Hematopoietic multipotent progenitor cell treated with erythropoietin and hydrocortisone succinate and interleukin-3 and kit ligand, for 6 days (in vitro differentiated cells): ENCODE measurements around the gene CKMT2.

Source experiments
- DNase-seq: peaks from one replicate; pipeline ENCODE4 v3.0.0-alpha.2; 2015

Gene CKMT2

GRCh38 chr5:81233080-81233634, at the start of gene CKMT2:
Gene CKMT2 (plus strand): TSS chr5:81233322. CDS start chr5:81251133, 17,811 bp downstream.
- DNase-seq: peak; percentile 23

GRCh38 chr5:81183811-81184748, 49.0 kb upstream of the CKMT2 start:
- no peak for DNase-seq

DNA sequence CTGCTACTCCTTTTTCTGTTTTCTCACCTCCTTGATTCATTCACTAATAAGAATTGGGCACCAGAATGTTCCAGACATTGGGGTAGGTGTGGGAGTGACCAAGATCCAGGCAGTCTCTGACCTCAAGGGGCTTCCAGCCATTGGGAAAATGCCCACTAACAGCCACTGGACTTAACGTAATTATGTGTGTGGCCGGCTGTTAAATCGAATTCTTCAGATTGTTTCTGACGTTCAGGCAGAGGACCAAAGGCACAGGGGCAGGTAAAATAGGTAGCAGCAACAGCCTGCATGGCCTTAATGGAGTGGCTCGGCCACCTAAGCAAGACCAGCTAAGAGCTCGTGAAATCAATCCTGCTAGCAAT, 48.4 kb upstream of the CKMT2 start:
- no peak for DNase-seq

DNA sequence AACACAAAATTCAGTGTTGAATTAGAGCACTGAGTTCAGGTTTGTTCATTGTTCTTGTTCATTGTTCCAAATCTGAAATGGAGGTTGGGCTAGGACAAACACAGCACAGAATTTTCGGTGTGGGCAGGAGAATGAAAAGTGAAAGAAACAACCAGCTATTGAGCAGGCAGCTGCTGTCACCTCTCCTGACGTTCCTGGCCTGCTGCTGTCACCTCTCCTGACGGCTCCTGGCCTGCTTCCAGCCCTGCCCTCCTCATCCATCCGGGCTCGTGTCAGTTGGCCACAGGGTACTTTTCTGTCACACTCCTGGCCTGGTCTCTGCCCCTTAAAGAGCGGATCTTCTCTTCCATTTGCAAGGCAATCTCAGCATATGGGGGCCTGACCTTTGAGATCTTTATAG, 45.2 kb upstream of the CKMT2 start:
- no peak for DNase-seq

- DNase-seq: no peak
These were observed 44.2 kb upstream of the CKMT2 start for GRCh38 chr5:81188962-81189361.

GRCh38 chr5:81189875-81190498, 43.1 kb upstream of the CKMT2 start:
- DNase-seq: no peak

GRCh38 chr5:81191726-81192372, 41.3 kb upstream of the CKMT2 start:
- no peak for DNase-seq

GRCh38 chr5:81192373-81192750, 40.8 kb upstream of the CKMT2 start:
- no peak for DNase-seq

- DNase-seq: peak; percentile 89
These were observed 38.3 kb upstream of the CKMT2 start for GRCh38 chr5:81194633-81195334.

DNA sequence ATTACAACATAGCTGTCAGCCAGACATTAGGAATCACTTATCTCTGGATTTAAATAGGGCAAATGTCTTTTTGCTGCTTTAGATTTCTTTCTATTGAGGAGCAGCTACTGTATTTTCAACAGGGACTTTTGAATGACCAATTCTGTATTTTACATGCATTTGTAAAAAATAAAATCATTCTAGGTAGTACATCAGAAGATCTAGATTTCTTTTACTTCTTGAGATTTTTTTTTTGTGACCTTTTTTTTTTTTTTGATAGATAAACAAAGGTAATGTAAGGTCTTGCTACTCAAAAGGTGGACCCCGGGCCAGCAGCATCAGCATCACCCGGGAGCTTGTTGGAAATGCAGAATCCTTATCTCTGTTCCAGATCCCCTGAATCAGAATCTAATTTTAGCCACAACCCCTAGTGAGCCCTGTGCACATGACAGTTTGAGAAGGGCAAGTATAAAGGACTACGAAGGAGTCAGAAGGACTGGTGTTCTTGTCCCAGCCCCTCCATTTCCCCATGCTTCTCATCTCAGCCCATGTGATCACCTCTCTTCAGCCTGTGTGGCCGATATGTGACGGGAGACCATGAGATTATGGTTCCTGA, 37.7 kb upstream of the CKMT2 start:
- DNase-seq: no peak

GRCh38 chr5:81202655-81203054, 30.5 kb upstream of the CKMT2 start:
- no peak for DNase-seq

GRCh38 chr5:81203729-81204128, 29.4 kb upstream of the CKMT2 start:
- no peak for DNase-seq

- DNase-seq: no peak
These were observed 28.9 kb upstream of the CKMT2 start for GRCh38 chr5:81204205-81204604.

- DNase-seq: no peak
These were observed 28.1 kb upstream of the CKMT2 start for GRCh38 chr5:81205058-81205457.

DNA sequence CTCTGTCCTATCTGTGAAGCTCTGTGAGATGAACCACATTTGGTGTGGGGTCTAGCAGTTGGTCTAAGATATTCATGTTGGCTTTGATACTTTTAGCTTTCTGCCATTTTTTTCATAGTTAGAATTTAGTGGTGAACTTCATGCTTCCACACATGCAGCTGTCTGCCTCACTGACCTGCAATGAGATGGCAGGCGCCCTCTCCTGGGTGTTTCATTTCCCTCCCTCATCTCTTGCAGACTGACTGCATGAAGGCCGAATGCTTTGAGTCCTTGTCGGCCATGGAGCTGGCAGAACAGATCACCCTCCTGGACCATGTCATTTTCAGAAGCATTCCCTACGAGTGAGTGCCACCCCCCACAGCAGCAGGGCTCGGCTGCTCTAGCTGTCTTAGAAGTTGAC, 26.1 kb upstream of the CKMT2 start:
- DNase-seq: peak; percentile 13

DNA sequence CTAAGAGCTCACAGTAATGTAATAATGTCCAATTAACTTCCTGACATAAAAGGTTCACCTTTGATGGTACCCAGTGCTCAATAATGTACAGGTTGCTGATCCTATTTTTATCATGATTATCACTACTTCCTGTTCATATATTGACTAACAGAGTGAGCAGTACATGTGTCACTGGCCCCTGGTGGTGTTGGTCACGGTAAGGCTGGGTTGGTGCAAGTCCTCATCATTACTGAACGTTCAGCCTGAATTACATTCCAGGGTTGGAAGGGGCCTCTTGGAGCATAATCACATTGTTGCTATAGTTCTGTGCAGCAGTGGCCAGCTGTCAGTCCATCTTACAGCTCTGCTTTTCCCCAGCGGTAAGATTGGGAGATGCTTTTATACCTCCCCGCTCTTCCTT, 24.2 kb upstream of the CKMT2 start:
- no peak for DNase-seq

- DNase-seq: no peak
These were observed 23.7 kb upstream of the CKMT2 start for GRCh38 chr5:81209386-81209785.

DNA sequence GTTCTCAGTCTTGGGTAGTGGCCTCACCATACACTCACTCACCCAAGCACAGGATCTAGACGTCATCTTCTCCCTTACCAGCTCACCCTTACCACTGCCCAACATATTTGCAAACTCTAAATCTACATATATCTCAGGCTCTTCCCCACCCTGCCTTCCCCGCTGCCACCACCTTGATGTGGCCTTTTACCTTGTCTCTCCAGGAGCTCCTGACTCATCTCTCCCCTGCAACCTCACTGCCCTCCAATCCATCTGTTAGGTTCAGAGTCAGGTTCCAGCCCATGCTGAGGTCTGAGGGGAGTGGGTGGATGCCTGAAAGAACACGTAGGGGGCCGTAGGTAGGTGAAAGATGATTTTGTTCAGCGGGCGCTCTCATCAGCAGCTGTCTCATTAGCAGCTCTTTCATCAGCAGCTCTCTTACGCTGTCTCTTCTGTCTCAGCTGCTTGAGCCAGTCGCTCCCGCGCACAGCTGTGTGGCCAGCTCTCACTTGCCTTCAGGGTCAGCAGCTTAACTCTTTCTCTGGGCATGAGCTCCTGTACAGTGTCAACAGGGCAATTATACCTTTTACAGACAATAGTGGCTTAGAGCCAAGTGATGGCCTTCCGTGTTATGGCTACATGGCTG, 23.1 kb upstream of the CKMT2 start:
- no peak for DNase-seq

DNA sequence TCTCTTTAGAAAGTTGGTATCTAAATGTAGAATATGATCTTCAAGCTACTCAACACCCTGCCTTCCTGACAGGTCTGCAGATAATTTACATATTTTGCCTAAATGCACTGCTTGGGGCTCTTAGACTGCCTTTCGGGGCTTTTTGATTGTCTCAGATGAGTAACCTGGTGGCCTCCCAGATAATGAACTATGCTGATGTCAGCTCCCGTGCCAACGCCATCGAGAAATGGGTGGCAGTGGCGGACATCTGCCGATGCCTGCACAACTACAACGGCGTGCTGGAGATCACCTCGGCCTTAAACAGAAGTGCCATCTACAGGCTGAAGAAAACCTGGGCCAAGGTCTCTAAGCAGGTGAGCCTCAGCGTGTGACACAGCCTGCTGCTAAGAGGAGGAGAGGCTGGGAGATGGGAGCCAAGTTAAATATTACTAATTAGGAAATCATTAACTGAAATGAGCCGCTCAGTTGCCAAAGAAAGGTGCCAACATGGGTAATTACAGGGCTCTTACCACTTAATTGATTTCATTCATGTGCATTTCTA, 20.8 kb upstream of the CKMT2 start:
- DNase-seq: no peak

- DNase-seq: no peak
These were observed 20.1 kb upstream of the CKMT2 start for GRCh38 chr5:81213070-81213469.

DNA sequence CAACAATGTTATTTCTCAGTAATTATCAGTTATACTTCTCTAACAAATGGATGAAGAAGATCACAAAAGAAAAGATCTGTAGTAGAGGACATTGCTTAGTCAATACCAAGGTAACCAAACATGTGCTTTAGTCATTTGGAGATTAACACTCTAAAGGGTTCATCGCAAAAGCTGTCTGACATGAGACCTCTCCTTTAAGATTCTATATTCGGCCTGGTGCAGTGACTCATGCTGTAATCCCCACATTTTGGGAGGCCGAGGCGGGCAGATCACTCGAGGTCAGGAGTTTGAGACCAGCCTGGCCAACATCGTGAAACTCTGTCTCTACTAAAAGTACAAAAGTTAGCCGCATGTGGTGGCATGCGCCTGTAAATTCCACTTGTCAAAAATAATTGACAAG, 18.3 kb upstream of the CKMT2 start:
- DNase-seq: no peak

- no peak for DNase-seq
These were observed 17.0 kb upstream of the CKMT2 start for GRCh38 chr5:81216152-81216551.
